Mesothelial cell of epicardium (in vitro differentiated cells): ENCODE results near the gene TMEM131L. TPM values are rescaled to one million over a fixed set of nuclear protein-coding genes. Genes with fewer than 3 reads are reported as not detected.
A peak's percentile ranks its signal among the peaks of the same experiment; 100 is the strongest.
"Not testable (repeated sequence)": the region's sequence is repeated elsewhere in the genome, so short reads cannot be mapped to it uniquely, and the experiment has no call there.

Experiments used
- DNase-seq, 2 experiments: peaks; one replicate each; pipeline ENCODE4 v3.0.0; 2021; ENCODE audit warnings: low spot score in 2 of 2; ENCODE audit not compliant: unreplicated experiment in 2 of 2
- H3K27ac Mint-ChIP-seq: 2 replicates; pipeline ENCODE4 v1.8.0; 2021; ENCODE audit warnings: mixed read lengths
- H3K27me3 Mint-ChIP-seq: 2 replicates; pipeline ENCODE4 v1.8.0; 2021; ENCODE audit warnings: low read depth, mixed read lengths
- H3K36me3 Mint-ChIP-seq: 2 replicates; pipeline ENCODE4 v1.8.0; 2021; ENCODE audit warnings: mixed read lengths
- H3K4me1 Mint-ChIP-seq: 2 replicates; pipeline ENCODE4 v1.8.0; 2021; ENCODE audit warnings: mixed read lengths
- H3K4me3 Mint-ChIP-seq: 2 replicates; pipeline ENCODE4 v1.8.0; 2021; ENCODE audit warnings: mild to moderate bottlenecking, moderate library complexity, mixed read lengths
- H3K9me3 Mint-ChIP-seq: 2 replicates; pipeline ENCODE4 v1.8.0; 2021; ENCODE audit warnings: mixed read lengths
- CTCF ChIP-seq: fragments of 200-600 bp; sonication (generic); IDR thresholded peaks from one replicate; pipeline ENCODE4 v1.5.0; 2021; ENCODE audit warnings: antibody characterized with exemption; ENCODE audit not compliant: unreplicated experiment
- total RNA-seq: library from RNA; stranded (reverse); gene quantifications from 3 replicates; pipeline ENCODE4 v1.2.1, GENCODE V29; 2021

TMEM131L gene
- total RNA-seq, 1 donor from 2014 or later: 13.9 TPM

DNA sequence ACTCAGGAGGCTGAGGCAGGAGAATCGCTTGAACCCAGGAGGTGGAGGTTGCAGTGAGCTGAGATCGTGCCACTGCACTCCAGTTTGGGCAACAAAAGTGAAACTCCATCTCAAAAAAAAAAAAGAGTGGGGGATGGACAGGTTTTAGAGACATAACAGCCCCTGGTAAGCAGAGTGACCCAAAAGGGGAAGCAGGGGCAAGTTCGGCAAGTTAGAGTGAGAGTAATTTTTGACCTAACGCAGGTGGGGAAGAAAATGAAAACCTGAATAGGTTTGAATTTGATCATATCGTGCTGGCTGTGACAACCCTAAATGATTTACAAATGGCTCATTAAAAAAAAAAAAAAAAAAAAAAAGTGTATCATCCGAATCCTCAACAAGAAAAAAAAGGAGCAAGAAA is 25.7 kb upstream of the TMEM131L start:
- no peaks in the 10 kb centered on the region for H3K9me3 Mint-ChIP-seq
- H3K36me3 Mint-ChIP-seq: no peaks in the 10 kb centered on the region
- DNase-seq: no peak
- H3K27ac Mint-ChIP-seq: no peak overlapping the region
- no peak overlapping the region for H3K4me3 Mint-ChIP-seq
- H3K4me1 Mint-ChIP-seq: no peaks in the 10 kb centered on the region
- no peak for TF ChIP-seq CTCF
- no peaks in the 10 kb centered on the region for H3K27me3 Mint-ChIP-seq

DNA sequence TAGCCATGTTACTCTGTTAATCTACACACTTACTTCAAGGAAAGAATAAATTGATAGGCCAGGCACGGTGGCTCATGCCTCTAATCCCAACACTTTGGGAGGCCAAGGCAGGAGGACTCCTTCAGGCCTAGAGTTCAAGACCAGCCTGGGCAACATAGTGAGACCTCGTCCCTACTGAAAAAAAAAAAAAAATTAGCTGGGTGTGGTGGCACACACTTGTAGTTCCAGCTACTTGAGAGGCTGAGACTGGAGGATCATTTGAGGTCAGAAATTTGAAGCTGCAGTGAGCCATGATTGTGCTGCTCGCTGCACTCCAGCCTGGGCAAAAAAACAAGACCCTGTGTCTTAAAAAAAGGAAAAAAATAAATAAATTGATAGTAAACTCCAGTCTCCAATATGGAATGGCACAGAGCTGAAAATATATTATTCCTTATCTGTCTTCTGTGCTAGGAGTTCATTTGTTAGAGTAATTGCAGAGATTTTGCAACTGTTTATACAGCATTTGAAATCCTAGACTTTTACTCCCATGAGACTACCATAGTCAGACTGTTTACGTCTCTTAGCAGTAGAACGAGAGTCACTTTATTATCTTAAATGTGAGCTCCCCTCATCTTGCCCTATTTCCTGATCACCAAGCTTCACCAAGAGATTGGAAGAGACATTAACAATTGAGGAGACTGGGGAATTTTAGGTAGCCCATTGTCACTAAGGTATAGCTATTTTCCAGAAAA is 18.8 kb upstream of the TMEM131L start:
- Mint-ChIP-seq H3K36me3 (no peaks in the 10 kb centered on the region), H3K27ac (peak overlapping the region; percentile 9), H3K4me3 (no peak overlapping the region), H3K4me1 (peaks cover 16% of the 10 kb centered on the region), H3K27me3 (peaks cover 6% of the 10 kb centered on the region), H3K9me3 (no peaks in the 10 kb centered on the region)
- DNase-seq: no peak
- no peak for TF ChIP-seq CTCF

GRCh38 chr4:153448003-153448731 is 18.0 kb upstream of the TMEM131L start:
- H3K27ac Mint-ChIP-seq: peak overlapping the region; percentile 9

GRCh38 chr4:153449338-153449737 is 16.8 kb upstream of the TMEM131L start:
- Mint-ChIP-seq H3K4me3 (no peak overlapping the region), H3K9me3 (no peaks in the 10 kb centered on the region), H3K36me3 (no peaks in the 10 kb centered on the region), H3K4me1 (peaks cover 16% of the 10 kb centered on the region), H3K27ac (no peak overlapping the region), H3K27me3 (peaks cover 12% of the 10 kb centered on the region)
- no peak for DNase-seq
- TF ChIP-seq CTCF: no peak

More at GRCh38 chr4:153448003-153448731, 18.0 kb upstream of the TMEM131L start:
- Mint-ChIP-seq H3K4me3 (peak overlapping the region; percentile 14), H3K27me3 (peaks cover 10% of the 10 kb centered on the region), H3K36me3 (no peaks in the 10 kb centered on the region), H3K4me1 (peaks cover 16% of the 10 kb centered on the region), H3K9me3 (no peaks in the 10 kb centered on the region)
- no peak for DNase-seq
- no peak for TF ChIP-seq CTCF

GRCh38 chr4:153450544-153450917 is 15.6 kb upstream of the TMEM131L start:
- Mint-ChIP-seq H3K4me1 (peaks cover 16% of the 10 kb centered on the region), H3K27ac (no peak overlapping the region), H3K4me3 (no peak overlapping the region), H3K27me3 (peaks cover 12% of the 10 kb centered on the region), H3K9me3 (no peaks in the 10 kb centered on the region), H3K36me3 (no peaks in the 10 kb centered on the region)
- TF ChIP-seq CTCF: no peak
- no peak for DNase-seq

GRCh38 chr4:153451145-153451544 is 15.0 kb upstream of the TMEM131L start:
- not testable (repeated sequence) for H3K9me3 Mint-ChIP-seq, H3K27ac Mint-ChIP-seq, H3K36me3 Mint-ChIP-seq, DNase-seq, H3K4me3 Mint-ChIP-seq
- Mint-ChIP-seq H3K4me1 (peaks cover 16% of the 10 kb centered on the region), H3K27me3 (peaks cover 12% of the 10 kb centered on the region)
